ENCODE measurements around the gene TMEM14C.

The TMEM14C gene

DNA sequence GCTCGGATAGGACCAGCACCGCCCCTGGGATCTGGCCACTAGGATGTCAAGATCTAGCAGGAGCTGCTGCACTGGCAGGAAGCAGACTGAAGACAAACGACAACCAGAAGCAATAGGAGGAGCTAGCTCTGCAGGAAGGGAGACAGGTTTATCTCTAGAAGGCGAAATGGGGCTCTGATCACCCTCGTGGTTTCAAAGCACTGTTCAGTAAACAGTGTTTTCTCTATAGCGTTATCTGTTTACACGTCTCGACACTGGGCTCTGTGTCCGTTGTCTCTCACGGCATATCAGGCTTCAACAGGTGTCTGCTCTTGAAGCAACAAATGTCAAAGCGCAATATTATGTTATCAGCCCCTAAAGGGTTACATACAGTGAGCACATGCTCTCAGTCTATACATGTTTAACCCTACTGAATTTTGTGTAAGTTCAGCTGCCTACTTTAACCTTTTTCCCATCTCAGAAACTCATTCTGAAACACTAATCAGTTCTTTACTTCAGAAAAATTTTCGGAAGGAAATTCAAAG, 48.6 kb downstream of the TMEM14C start:
- no peak for DNase-seq

DNA sequence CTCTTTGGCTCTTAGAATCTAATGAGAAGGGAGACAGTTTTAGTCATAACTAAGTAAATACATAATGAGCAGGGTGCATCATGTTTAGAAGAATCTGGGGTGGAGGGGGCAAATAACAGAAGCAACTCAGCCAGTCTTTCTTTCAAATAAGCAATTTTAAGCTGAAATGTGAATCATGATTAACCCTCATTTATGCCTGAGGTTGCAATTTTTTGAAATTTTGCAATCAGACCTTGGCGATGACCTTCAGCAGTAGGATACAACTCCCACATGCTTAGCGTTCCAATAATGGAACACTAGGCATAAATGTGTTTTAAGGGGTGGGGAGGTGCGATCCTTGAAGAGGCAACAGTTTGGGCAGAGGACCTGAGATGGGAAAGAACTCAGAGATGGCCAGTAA, 55.4 kb downstream of the TMEM14C start:
- DNase-seq, result no peak

DNA sequence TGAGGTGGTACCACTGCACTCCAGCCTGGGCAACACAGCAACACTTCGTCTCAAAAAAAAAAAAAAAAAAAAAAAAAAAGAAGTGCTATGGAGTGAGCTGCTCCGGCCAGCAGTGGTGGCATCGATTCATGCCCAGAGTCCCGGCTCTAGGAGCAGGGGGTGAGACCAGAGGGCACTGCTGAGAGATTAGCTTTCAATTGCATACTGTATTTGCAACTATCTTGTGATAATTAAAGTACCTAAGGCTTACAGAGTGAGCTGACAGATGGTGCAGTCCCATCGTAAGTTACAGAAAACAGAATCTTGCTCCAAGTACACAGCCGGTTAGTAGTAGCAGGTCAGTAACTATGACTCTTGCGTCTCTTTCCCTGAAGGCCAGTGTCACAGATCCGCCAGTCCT, 56.2 kb downstream of the TMEM14C start:
- DNase-seq, result no peak

All from activated CD4-positive, alpha-beta T cell treated with anti-CD3 and anti-CD28 coated beads, Interleukin-10, Interleukin-2, amounts not matched to agents 100 ng/mL and 50 ng/mL, durations not matched to agents 16 hours and 8 hours (primary cell).